DOHH2 (cell line): ENCODE data around the gene PARVB.

ENCODE experiments used
- H3F3A ChIP-seq: fragments of 200-600 bp; sonication (generic), shearing (Covaris generic); 2 replicates; pipeline ENCODE4 v1.6.0; 2016; ENCODE audit warnings: antibody characterized with exemption, mild to moderate bottlenecking; ENCODE audit not compliant: control insufficient read depth, insufficient read depth
- H3K27ac ChIP-seq: fragments of 200-600 bp; sonication (generic); 2 replicates; pipeline ENCODE4 v1.5.1; 2014; ENCODE audit warnings: low read depth, mild to moderate bottlenecking, low read length, moderate library complexity
- H3K27me3 ChIP-seq: fragments of 200-600 bp; sonication (generic); 2 replicates; pipeline ENCODE4 v1.6.1; 2014; ENCODE audit warnings: mild to moderate bottlenecking, low read length, mixed read lengths; ENCODE audit not compliant: control insufficient read depth
- H3K36me3 ChIP-seq: fragments of 200-600 bp; sonication (generic); 2 replicates; pipeline ENCODE4 v1.6.1; 2014; ENCODE audit warnings: mild to moderate bottlenecking, low read length, moderate library complexity, mixed read lengths; ENCODE audit not compliant: control insufficient read depth
- H3K4me1 ChIP-seq: fragments of 200-600 bp; sonication (generic); 2 replicates; pipeline ENCODE4 v1.6.1; 2014; ENCODE audit warnings: mild to moderate bottlenecking, low read length, mixed read lengths; ENCODE audit not compliant: control insufficient read depth
- H3K4me2 ChIP-seq: fragments of 200-600 bp; sonication (generic); 2 replicates; pipeline ENCODE4 v1.6.0; 2014; ENCODE audit warnings: mild to moderate bottlenecking, low read length, moderate library complexity
- H3K4me3 ChIP-seq: fragments of 200-600 bp; sonication (generic); 2 replicates; pipeline ENCODE4 v1.5.1; 2014; ENCODE audit warnings: mild to moderate bottlenecking, low read length, mixed read lengths
- H3K79me2 ChIP-seq: fragments of 200-600 bp; sonication (generic); 2 replicates; pipeline ENCODE4 v1.6.1; 2014; ENCODE audit warnings: mild to moderate bottlenecking, low read length, mixed read lengths; ENCODE audit not compliant: control insufficient read depth
- H3K9me2 ChIP-seq: fragments of 200-600 bp; sonication (generic); replicated peaks from 2 replicates; pipeline ENCODE4 v1.6.1; 2014; ENCODE audit warnings: mild to moderate bottlenecking, low read length, mixed read lengths; ENCODE audit not compliant: control insufficient read depth
- H3K9me3 ChIP-seq: fragments of 200-600 bp; sonication (generic); 2 replicates; pipeline ENCODE4 v1.6.1; 2014; ENCODE audit warnings: antibody characterized with exemption, low read length, mixed read lengths; ENCODE audit not compliant: control insufficient read depth, insufficient read depth
- H4K20me1 ChIP-seq: fragments of 200-600 bp; sonication (generic); 2 replicates; pipeline ENCODE4 v1.6.0; 2014; ENCODE audit warnings: low read depth, mild to moderate bottlenecking, antibody characterized with exemption, low read length, moderate library complexity; ENCODE audit not compliant: control insufficient read depth, insufficient read depth
- CTCF ChIP-seq: fragments of 200-600 bp; sonication (generic); IDR thresholded peaks from one replicate; pipeline ENCODE4 v1.5.1; 2014; ENCODE audit warnings: antibody characterized with exemption, mild to moderate bottlenecking, low read depth, low read length; ENCODE audit not compliant: poor library complexity, severe bottlenecking
- EZH2phosphoT487 ChIP-seq: fragments of 200-600 bp; sonication (generic); IDR thresholded peaks from 2 replicates; pipeline ENCODE4 v1.6.1; 2017; ENCODE audit warnings: borderline replicate concordance, mild to moderate bottlenecking, antibody characterized with exemption, low read length, moderate library complexity, mixed read lengths

Gene PARVB

DNA sequence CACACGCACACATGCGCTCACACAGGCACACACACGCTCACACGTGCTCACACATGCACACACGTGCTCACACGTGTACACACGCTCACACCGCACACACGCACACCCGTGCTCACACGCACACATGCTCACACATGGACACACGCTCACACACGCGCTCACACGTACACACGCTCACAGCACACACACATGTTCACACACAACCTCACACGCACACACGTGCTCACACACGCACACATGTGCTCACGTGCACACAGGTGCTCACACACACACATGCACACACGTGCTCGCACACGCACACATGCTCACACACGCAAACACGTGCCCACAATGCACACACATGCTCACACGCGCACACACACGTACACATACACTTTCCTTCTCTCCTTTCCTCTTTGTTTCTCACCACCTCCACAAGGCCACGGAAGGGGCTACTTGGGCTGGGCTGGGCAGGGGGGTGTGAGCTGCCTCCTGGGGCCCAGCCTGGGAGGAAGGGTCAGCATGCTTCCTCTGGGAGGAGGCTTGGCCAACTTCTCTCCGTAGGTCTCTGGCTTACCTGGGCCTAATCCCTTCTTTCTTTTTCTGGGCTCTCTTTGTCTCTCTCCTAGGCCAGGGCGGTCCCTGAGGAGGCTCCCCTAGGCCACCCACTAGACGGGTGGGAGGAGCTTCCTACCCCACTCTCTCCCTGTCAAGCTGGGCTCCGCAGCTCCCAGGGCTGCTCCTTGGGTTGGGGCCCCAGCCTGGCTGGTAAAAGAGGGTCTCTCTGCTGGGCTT, 122.2 kb downstream of the PARVB start:
- Histone ChIP-seq H4K20me1 (no peaks in the 10 kb centered on the region), H3K36me3 (no peaks in the 10 kb centered on the region), H3K27ac (no peak overlapping the region), H3K9me3 (no peaks in the 10 kb centered on the region), H3K9me2 (no peaks in the 10 kb centered on the region), H3F3A (no peaks in the 10 kb centered on the region), H3K4me1 (no peaks in the 10 kb centered on the region), H3K4me2 (no peak overlapping the region), H3K27me3 (no peaks in the 10 kb centered on the region), H3K4me3 (no peak overlapping the region), H3K79me2 (no peaks in the 10 kb centered on the region)
- TF ChIP-seq EZH2phosphoT487 (no peak), CTCF (no peak)

DNA sequence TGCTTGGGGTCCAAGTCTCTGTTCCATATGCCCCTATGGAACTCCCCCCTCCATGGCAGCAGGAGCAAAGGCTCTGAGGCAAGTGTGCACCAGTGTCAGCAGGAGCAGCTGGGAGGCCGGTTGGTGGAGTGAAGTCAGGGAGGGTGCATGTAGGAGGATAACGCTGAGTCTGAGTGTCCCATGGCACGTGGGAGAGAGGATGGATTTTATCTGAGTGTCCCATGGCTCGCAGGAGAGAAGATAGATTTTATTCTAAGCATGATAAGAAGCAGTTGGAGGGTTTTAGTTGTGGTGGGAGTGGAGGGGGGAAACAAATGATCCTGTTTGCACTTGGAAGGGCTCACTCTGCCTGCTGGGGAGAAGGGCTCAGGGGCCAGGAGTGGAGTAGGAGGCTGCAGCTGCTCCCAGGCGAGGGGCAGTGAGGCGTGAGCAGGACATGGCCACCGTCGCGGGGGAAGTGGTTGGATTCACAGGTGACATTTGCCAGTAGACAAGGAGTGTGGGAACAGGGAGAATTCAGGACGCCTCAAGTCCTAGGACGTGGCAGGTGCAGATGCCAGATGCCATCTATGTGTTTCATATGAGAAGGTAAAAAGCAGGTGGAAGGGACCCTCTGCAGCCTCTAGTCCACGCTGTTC, 123.0 kb downstream of the PARVB start:
- Histone ChIP-seq H3K4me2 (no peak overlapping the region), H4K20me1 (no peaks in the 10 kb centered on the region), H3K79me2 (no peaks in the 10 kb centered on the region), H3K9me3 (no peaks in the 10 kb centered on the region), H3K27me3 (no peaks in the 10 kb centered on the region), H3K27ac (no peak overlapping the region), H3K4me1 (no peaks in the 10 kb centered on the region), H3K9me2 (no peaks in the 10 kb centered on the region), H3K36me3 (no peaks in the 10 kb centered on the region), H3K4me3 (no peak overlapping the region), H3F3A (no peaks in the 10 kb centered on the region)
- TF ChIP-seq EZH2phosphoT487 (no peak), CTCF (no peak)

- H4K20me1 ChIP-seq = no peaks in the 10 kb centered on the region
- no peaks in the 10 kb centered on the region for H3F3A ChIP-seq
- no peaks in the 10 kb centered on the region for H3K79me2 ChIP-seq
- no peak for TF ChIP-seq CTCF
- TF ChIP-seq EZH2phosphoT487 = no peak
- no peaks in the 10 kb centered on the region for H3K36me3 ChIP-seq
- no peaks in the 10 kb centered on the region for H3K27me3 ChIP-seq
- no peaks in the 10 kb centered on the region for H3K9me3 ChIP-seq
- no peak overlapping the region for H3K4me3 ChIP-seq
- H3K9me2 ChIP-seq = no peaks in the 10 kb centered on the region
- no peak overlapping the region for H3K27ac ChIP-seq
- no peaks in the 10 kb centered on the region for H3K4me1 ChIP-seq
- no peak overlapping the region for H3K4me2 ChIP-seq
Measured at GRCh38 chr22:44147821-44148574, 123.9 kb downstream of the PARVB start.
